Mesothelial cell of epicardium (in vitro differentiated cells): Measurements from ENCODE around the gene DPYD. TPM values are rescaled to one million over a fixed set of nuclear protein-coding genes. Genes with fewer than 3 reads are reported as not detected.

ENCODE experiments used
- DNase-seq, 2 experiments: peaks; one replicate each; pipeline ENCODE4 v3.0.0; 2021; ENCODE audit warnings: low spot score in 2 of 2; ENCODE audit not compliant: unreplicated experiment in 2 of 2
- H3K27ac Mint-ChIP-seq: 2 replicates; pipeline ENCODE4 v1.8.0; 2021; ENCODE audit warnings: mixed read lengths
- H3K27me3 Mint-ChIP-seq: 2 replicates; pipeline ENCODE4 v1.8.0; 2021; ENCODE audit warnings: low read depth, mixed read lengths
- H3K36me3 Mint-ChIP-seq: 2 replicates; pipeline ENCODE4 v1.8.0; 2021; ENCODE audit warnings: mixed read lengths
- H3K4me1 Mint-ChIP-seq: 2 replicates; pipeline ENCODE4 v1.8.0; 2021; ENCODE audit warnings: mixed read lengths
- H3K4me3 Mint-ChIP-seq: 2 replicates; pipeline ENCODE4 v1.8.0; 2021; ENCODE audit warnings: mild to moderate bottlenecking, moderate library complexity, mixed read lengths
- H3K9me3 Mint-ChIP-seq: 2 replicates; pipeline ENCODE4 v1.8.0; 2021; ENCODE audit warnings: mixed read lengths
- CTCF ChIP-seq: fragments of 200-600 bp; sonication (generic); IDR thresholded peaks from one replicate; pipeline ENCODE4 v1.5.0; 2021; ENCODE audit warnings: antibody characterized with exemption; ENCODE audit not compliant: unreplicated experiment
- total RNA-seq: library from RNA; stranded (reverse); gene quantifications from 3 replicates; pipeline ENCODE4 v1.2.1, GENCODE V29; 2021

The DPYD gene
- total RNA-seq, 1 donor from 2014 or later: 13.3 TPM

- no peaks in the 10 kb centered on the region for H3K36me3 Mint-ChIP-seq
- no peak for DNase-seq
- peaks cover 10% of the 10 kb centered on the region for H3K4me1 Mint-ChIP-seq
- H3K27me3 Mint-ChIP-seq: no peaks in the 10 kb centered on the region
- TF ChIP-seq CTCF: no peak
- no peaks in the 10 kb centered on the region for H3K9me3 Mint-ChIP-seq
- no peak overlapping the region for H3K27ac Mint-ChIP-seq
- H3K4me3 Mint-ChIP-seq: no peak overlapping the region
These were observed 15.5 kb downstream of the DPYD start for GRCh38 chr1:97905141-97905940.

GRCh38 chr1:97904534-97904933 lies 16.3 kb downstream of the DPYD start:
- Mint-ChIP-seq H3K4me1 (peaks cover 12% of the 10 kb centered on the region), H3K27me3 (no peaks in the 10 kb centered on the region), H3K4me3 (no peak overlapping the region), H3K9me3 (no peaks in the 10 kb centered on the region), H3K36me3 (no peaks in the 10 kb centered on the region), H3K27ac (no peak overlapping the region)
- TF ChIP-seq CTCF: no peak
- DNase-seq: no peak

GRCh38 chr1:97903626-97904025 lies 17.2 kb downstream of the DPYD start:
- H3K27me3 Mint-ChIP-seq: no peaks in the 10 kb centered on the region

GRCh38 chr1:97902067-97902466 lies 18.8 kb downstream of the DPYD start:
- H3K4me1 Mint-ChIP-seq: peaks cover 12% of the 10 kb centered on the region
- peaks cover 8% of the 10 kb centered on the region for H3K36me3 Mint-ChIP-seq
- no peak for TF ChIP-seq CTCF
- no peak overlapping the region for H3K4me3 Mint-ChIP-seq
- no peak overlapping the region for H3K27ac Mint-ChIP-seq
- H3K27me3 Mint-ChIP-seq: no peaks in the 10 kb centered on the region
- DNase-seq: no peak
- peaks cover 23% of the 10 kb centered on the region for H3K9me3 Mint-ChIP-seq

More at GRCh38 chr1:97903626-97904025, 17.2 kb downstream of the DPYD start:
- no peak for TF ChIP-seq CTCF
- H3K9me3 Mint-ChIP-seq: peaks cover 8% of the 10 kb centered on the region
- H3K27ac Mint-ChIP-seq: no peak overlapping the region
- H3K4me3 Mint-ChIP-seq: no peak overlapping the region
- H3K36me3 Mint-ChIP-seq: peaks cover 5% of the 10 kb centered on the region
- DNase-seq: no peak
- peaks cover 12% of the 10 kb centered on the region for H3K4me1 Mint-ChIP-seq

GRCh38 chr1:97901017-97901658 lies 19.7 kb downstream of the DPYD start:
- H3K9me3 Mint-ChIP-seq: peaks cover 25% of the 10 kb centered on the region
- no peak for TF ChIP-seq CTCF
- H3K27ac Mint-ChIP-seq: no peak overlapping the region
- H3K4me1 Mint-ChIP-seq: peaks cover 12% of the 10 kb centered on the region
- DNase-seq: no peak
- H3K4me3 Mint-ChIP-seq: no peak overlapping the region
- no peaks in the 10 kb centered on the region for H3K27me3 Mint-ChIP-seq
- H3K36me3 Mint-ChIP-seq: peaks cover 8% of the 10 kb centered on the region
